Measurements from ENCODE around the gene TPSG1.

TPSG1 gene

GRCh38 chr16:1176280-1176897 is 48.7 kb downstream of the TPSG1 start:
- no peak for DNase-seq (ENCODE audit: low read depth)

- no peak for DNase-seq (ENCODE audit: low read depth)
Observed at GRCh38 chr16:1175566-1176279, 49.3 kb downstream of the TPSG1 start.

GRCh38 chr16:1174477-1175357 is 50.4 kb downstream of the TPSG1 start:
- DNase-seq (ENCODE audit: low read depth): no peak

GRCh38 chr16:1173788-1174451 is 51.1 kb downstream of the TPSG1 start:
- DNase-seq (ENCODE audit: low read depth): no peak

- DNase-seq (ENCODE audit: low read depth): no peak
Observed at GRCh38 chr16:1172651-1173050, 52.4 kb downstream of the TPSG1 start.

- no peak for DNase-seq (ENCODE audit: low read depth)
Observed at GRCh38 chr16:1171854-1172428, 53.1 kb downstream of the TPSG1 start.
